Lower lobe of right lung (tissue), 2 donors: ENCODE data around the gene GTF2A1L. TPM values are rescaled to one million over a fixed set of nuclear protein-coding genes. Genes with fewer than 3 reads are reported as not detected.
"Not testable (repeated sequence)": the region's sequence is repeated elsewhere in the genome, so short reads cannot be mapped to it uniquely, and the experiment has no call there.

Experiments used
- ATAC-seq, 2 donors: fragments of 200-7000 bp; cut with Tn5 transposase; one replicate each; pipeline ENCODE4 v1.9.1; 2020 to 2022; ENCODE audit warnings: mild to moderate bottlenecking in 2 of 2, moderate library complexity in 2 of 2
- DNase-seq: peaks from one replicate; pipeline ENCODE4 v3.0.0-alpha.2; 2020
- H3K27ac ChIP-seq: fragments of 200-600 bp; one replicate; pipeline ENCODE4 v1.8.0; 2022
- H3K27me3 ChIP-seq: fragments of 200-600 bp; one replicate; pipeline ENCODE4 v1.8.0; 2022; ENCODE audit warnings: low read depth
- H3K36me3 ChIP-seq: fragments of 200-600 bp; one replicate; pipeline ENCODE4 v1.8.0; 2022; ENCODE audit warnings: mild to moderate bottlenecking
- H3K4me1 ChIP-seq: fragments of 200-600 bp; one replicate; pipeline ENCODE4 v1.8.0; 2022
- H3K4me3 ChIP-seq: fragments of 200-600 bp; one replicate; pipeline ENCODE4 v1.8.0; 2022; ENCODE audit warnings: mild to moderate bottlenecking
- H3K9me3 ChIP-seq: fragments of 200-600 bp; one replicate; pipeline ENCODE4 v1.8.0; 2022
- CTCF ChIP-seq: fragments of 200-600 bp; IDR thresholded peaks from one replicate; pipeline ENCODE4 v1.8.0; 2022; ENCODE audit warnings: antibody characterized with exemption, mild to moderate bottlenecking
- intact Hi-C: fragments of 100-400 bp; cut with DNase I; formaldehyde crosslinking; loops from one replicate; pipeline ENCODE4 v1.11.0; 2022
- total RNA-seq: library from RNA; stranded (reverse); fragmentation: NEBNext Ultra II Directional; extraction: Animal tissue kit (Norgen Biotek cat#: 25700); gene quantifications from one replicate; pipeline ENCODE4 v1.2.1, GENCODE V29; 2021
- donor health status: DM: no; HTN: yes; CAD: no; lungs with severe emphysema.

The GTF2A1L gene
- total RNA-seq, 1 donor from 2014 or later, result not detected

GRCh38 chr2:48588745-48589144, 28.9 kb upstream of the GTF2A1L start:
- no peak overlapping the region for H3K4me3 ChIP-seq
- no peak overlapping the region for H3K27ac ChIP-seq
- intact Hi-C loops, result no loop called here
- no peaks in the 10 kb centered on the region for H3K36me3 ChIP-seq
- TF ChIP-seq CTCF, result no peak
- no peak for ATAC-seq
- no peaks in the 10 kb centered on the region for H3K27me3 ChIP-seq
- DNase-seq, result no peak
- H3K9me3 ChIP-seq, result no peaks in the 10 kb centered on the region
- H3K4me1 ChIP-seq, result no peaks in the 10 kb centered on the region

DNA sequence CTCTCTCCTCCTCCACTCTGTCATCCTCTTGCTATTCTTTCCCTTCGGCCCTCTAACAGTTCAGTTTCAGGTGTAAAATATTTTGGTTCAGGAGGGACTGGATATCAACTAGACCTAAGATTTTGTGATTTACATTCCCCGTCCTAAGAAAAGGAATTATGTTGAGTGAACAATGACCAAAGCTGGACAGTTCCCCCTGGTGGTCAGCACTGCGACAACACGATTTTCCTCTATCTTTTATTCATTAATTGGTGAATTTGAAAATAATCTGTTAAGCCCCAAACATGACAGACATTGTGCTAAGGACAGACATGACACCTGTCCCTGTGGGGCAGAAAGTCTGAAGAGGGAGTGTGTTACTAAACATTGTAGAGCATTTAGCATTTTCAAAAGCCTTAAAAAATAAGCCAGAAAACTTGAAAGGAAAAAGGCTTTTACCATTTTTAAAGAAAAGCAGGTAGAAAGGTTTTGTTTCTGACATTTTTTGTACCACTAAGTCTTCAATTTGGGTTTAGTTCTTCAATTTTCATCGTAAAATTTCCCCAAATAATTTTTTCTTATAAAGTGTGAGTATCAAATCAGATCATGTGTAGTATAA, 28.4 kb upstream of the GTF2A1L start:
- no peak overlapping the region for H3K4me3 ChIP-seq
- intact Hi-C loops, result no loop called here
- DNase-seq, result no peak
- no peak overlapping the region for H3K27ac ChIP-seq
- TF ChIP-seq CTCF, result peak; percentile 66
- H3K27me3 ChIP-seq, result no peaks in the 10 kb centered on the region
- H3K4me1 ChIP-seq, result no peaks in the 10 kb centered on the region
- ATAC-seq, result peak in 1 of 2 donors; percentile 54
- H3K36me3 ChIP-seq, result no peaks in the 10 kb centered on the region
- H3K9me3 ChIP-seq, result no peaks in the 10 kb centered on the region

GRCh38 chr2:48590017-48590416, 27.6 kb upstream of the GTF2A1L start:
- intact Hi-C loops, result no loop called here
- no peak for ATAC-seq

GRCh38 chr2:48592067-48592466, 25.6 kb upstream of the GTF2A1L start:
- Histone ChIP-seq H3K36me3 (peaks cover 9% of the 10 kb centered on the region), H3K9me3 (no peaks in the 10 kb centered on the region), H3K4me3 (no peak overlapping the region), H3K27ac (no peak overlapping the region), H3K4me1 (no peaks in the 10 kb centered on the region), H3K27me3 (no peaks in the 10 kb centered on the region)
- no peak for TF ChIP-seq CTCF
- DNase-seq (no peak), ATAC-seq (no peak)
- intact Hi-C loops, result no loop called here

More at GRCh38 chr2:48590017-48590416, 27.6 kb upstream of the GTF2A1L start:
- no peak overlapping the region for H3K4me3 ChIP-seq
- H3K27ac ChIP-seq, result no peak overlapping the region
- H3K36me3 ChIP-seq, result peaks cover 1% of the 10 kb centered on the region
- no peaks in the 10 kb centered on the region for H3K4me1 ChIP-seq
- H3K9me3 ChIP-seq, result no peaks in the 10 kb centered on the region
- no peak for TF ChIP-seq CTCF
- no peak for DNase-seq
- H3K27me3 ChIP-seq, result no peaks in the 10 kb centered on the region

GRCh38 chr2:48596751-48597150, 20.9 kb upstream of the GTF2A1L start:
- H3K27ac ChIP-seq, ATAC-seq, H3K9me3 ChIP-seq, H3K4me3 ChIP-seq, DNase-seq, H3K27me3 ChIP-seq, intact Hi-C loops, H3K4me1 ChIP-seq: not testable (repeated sequence)
- H3K36me3 ChIP-seq, result peaks cover 19% of the 10 kb centered on the region

DNA sequence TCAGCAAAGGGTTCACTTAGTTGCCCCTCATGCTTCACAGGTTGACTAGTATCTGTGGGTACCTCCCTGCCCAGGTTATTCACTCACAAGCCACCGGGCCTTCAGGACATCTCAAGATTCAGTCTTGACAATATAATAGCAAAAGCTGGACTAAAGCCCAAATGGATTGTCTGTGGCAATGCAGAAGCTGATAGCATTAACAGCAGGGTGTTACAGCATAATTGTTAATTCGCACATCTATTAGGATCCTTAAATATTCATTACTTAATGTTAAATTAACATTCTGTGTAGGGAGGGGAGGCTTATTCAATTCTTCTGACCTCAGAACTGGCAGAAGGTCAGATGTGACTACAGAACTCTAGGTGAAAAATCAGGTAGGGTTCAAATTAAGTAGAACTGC, 20.2 kb upstream of the GTF2A1L start:
- Histone ChIP-seq H3K27me3 (no peaks in the 10 kb centered on the region), H3K4me1 (no peaks in the 10 kb centered on the region), H3K9me3 (no peaks in the 10 kb centered on the region), H3K36me3 (peaks cover 19% of the 10 kb centered on the region), H3K4me3 (no peak overlapping the region), H3K27ac (no peak overlapping the region)
- intact Hi-C loops, result no loop called here
- no peak for ATAC-seq
- TF ChIP-seq CTCF, result no peak
- no peak for DNase-seq
